ENCODE measurements around the gene DOK4.

DOK4 gene

GRCh38 chr16:57474671-57475661 is 11.3 kb downstream of the DOK4 start:
- Histone ChIP-seq H3K4me1 (ENCODE audit: control insufficient read depth, insufficient read depth, low read length, unreplicated experiment) (peaks cover 28% of the 10 kb centered on the region), H3K36me3 (ENCODE audit: insufficient read depth, low read length) (peaks cover 12% of the 10 kb centered on the region), H3K27me3 (ENCODE audit: insufficient read depth, low read length) (no peaks in the 10 kb centered on the region), H3K27ac (ENCODE audit: low read depth, low read length) (no peak overlapping the region), H3K79me2 (ENCODE audit: control insufficient read depth, insufficient read depth, low read length, unreplicated experiment) (peaks cover 35% of the 10 kb centered on the region), H2AFZ (ENCODE audit: low read length, unreplicated experiment) (no peak overlapping the region), H3K4me3 (ENCODE audit: low read depth, low read length) (no peak overlapping the region)

GRCh38 chr16:57473906-57474305 is 12.4 kb downstream of the DOK4 start:
- Histone ChIP-seq H3K36me3 (ENCODE audit: insufficient read depth, low read length) (peaks cover 19% of the 10 kb centered on the region), H3K4me1 (ENCODE audit: control insufficient read depth, insufficient read depth, low read length, unreplicated experiment) (peaks cover 30% of the 10 kb centered on the region), H3K79me2 (ENCODE audit: control insufficient read depth, insufficient read depth, low read length, unreplicated experiment) (peaks cover 28% of the 10 kb centered on the region), H2AFZ (ENCODE audit: low read length, unreplicated experiment) (no peak overlapping the region), H3K4me3 (ENCODE audit: low read depth, low read length) (no peak overlapping the region), H3K27me3 (ENCODE audit: insufficient read depth, low read length) (no peaks in the 10 kb centered on the region), H3K27ac (ENCODE audit: low read depth, low read length) (no peak overlapping the region)

- Histone ChIP-seq H2AFZ (ENCODE audit: low read length, unreplicated experiment) (no peak overlapping the region), H3K4me1 (ENCODE audit: control insufficient read depth, insufficient read depth, low read length, unreplicated experiment) (peaks cover 25% of the 10 kb centered on the region), H3K27me3 (ENCODE audit: insufficient read depth, low read length) (no peaks in the 10 kb centered on the region), H3K36me3 (ENCODE audit: insufficient read depth, low read length) (peaks cover 19% of the 10 kb centered on the region), H3K27ac (ENCODE audit: low read depth, low read length) (no peak overlapping the region), H3K4me3 (ENCODE audit: low read depth, low read length) (no peak overlapping the region), H3K79me2 (ENCODE audit: control insufficient read depth, insufficient read depth, low read length, unreplicated experiment) (peaks cover 22% of the 10 kb centered on the region)
These were observed 13.0 kb downstream of the DOK4 start for GRCh38 chr16:57473176-57473840.

- Histone ChIP-seq H3K27me3 (ENCODE audit: insufficient read depth, low read length) (no peaks in the 10 kb centered on the region), H3K4me1 (ENCODE audit: control insufficient read depth, insufficient read depth, low read length, unreplicated experiment) (peaks cover 19% of the 10 kb centered on the region), H3K27ac (ENCODE audit: low read depth, low read length) (no peak overlapping the region)
These were observed 13.6 kb downstream of the DOK4 start for GRCh38 chr16:57472665-57473060.

GRCh38 chr16:57471852-57472664 is 14.2 kb downstream of the DOK4 start:
- H3K27me3 ChIP-seq (ENCODE audit: insufficient read depth, low read length): no peaks in the 10 kb centered on the region
- no peak overlapping the region for H3K4me3 ChIP-seq (ENCODE audit: low read depth, low read length)
- H3K27ac ChIP-seq (ENCODE audit: low read depth, low read length): no peak overlapping the region
- H3K79me2 ChIP-seq (ENCODE audit: control insufficient read depth, insufficient read depth, low read length, unreplicated experiment): peaks cover 9% of the 10 kb centered on the region
- peaks cover 19% of the 10 kb centered on the region for H3K4me1 ChIP-seq (ENCODE audit: control insufficient read depth, insufficient read depth, low read length, unreplicated experiment)
- no peak overlapping the region for H2AFZ ChIP-seq (ENCODE audit: low read length, unreplicated experiment)
- H3K36me3 ChIP-seq (ENCODE audit: insufficient read depth, low read length): peaks cover 25% of the 10 kb centered on the region

More at GRCh38 chr16:57472665-57473060, 13.6 kb downstream of the DOK4 start:
- Histone ChIP-seq H3K4me3 (ENCODE audit: low read depth, low read length) (no peak overlapping the region), H2AFZ (ENCODE audit: low read length, unreplicated experiment) (no peak overlapping the region), H3K36me3 (ENCODE audit: insufficient read depth, low read length) (peaks cover 19% of the 10 kb centered on the region), H3K79me2 (ENCODE audit: control insufficient read depth, insufficient read depth, low read length, unreplicated experiment) (peaks cover 15% of the 10 kb centered on the region)

- peaks cover under 1% of the 10 kb centered on the region for H3K79me2 ChIP-seq (ENCODE audit: control insufficient read depth, insufficient read depth, low read length, unreplicated experiment)
- no peaks in the 10 kb centered on the region for H3K27me3 ChIP-seq (ENCODE audit: insufficient read depth, low read length)
- no peak overlapping the region for H2AFZ ChIP-seq (ENCODE audit: low read length, unreplicated experiment)
- H3K27ac ChIP-seq (ENCODE audit: low read depth, low read length): no peak overlapping the region
- H3K36me3 ChIP-seq (ENCODE audit: insufficient read depth, low read length): peaks cover 25% of the 10 kb centered on the region
- H3K4me3 ChIP-seq (ENCODE audit: low read depth, low read length): no peak overlapping the region
- peaks cover 19% of the 10 kb centered on the region for H3K4me1 ChIP-seq (ENCODE audit: control insufficient read depth, insufficient read depth, low read length, unreplicated experiment)
These were observed 15.1 kb downstream of the DOK4 start for GRCh38 chr16:57471209-57471608.

GRCh38 chr16:57470711-57471110 is 15.6 kb downstream of the DOK4 start:
- H3K27ac ChIP-seq (ENCODE audit: low read depth, low read length): no peak overlapping the region
- no peak overlapping the region for H3K4me3 ChIP-seq (ENCODE audit: low read depth, low read length)
- peaks cover 25% of the 10 kb centered on the region for H3K36me3 ChIP-seq (ENCODE audit: insufficient read depth, low read length)
- H2AFZ ChIP-seq (ENCODE audit: low read length, unreplicated experiment): no peak overlapping the region
- H3K27me3 ChIP-seq (ENCODE audit: insufficient read depth, low read length): no peaks in the 10 kb centered on the region
- peaks cover 19% of the 10 kb centered on the region for H3K4me1 ChIP-seq (ENCODE audit: control insufficient read depth, insufficient read depth, low read length, unreplicated experiment)
- H3K79me2 ChIP-seq (ENCODE audit: control insufficient read depth, insufficient read depth, low read length, unreplicated experiment): no peaks in the 10 kb centered on the region

GRCh38 chr16:57469917-57470470 is 16.3 kb downstream of the DOK4 start:
- Histone ChIP-seq H3K27me3 (ENCODE audit: insufficient read depth, low read length) (no peaks in the 10 kb centered on the region), H2AFZ (ENCODE audit: low read length, unreplicated experiment) (no peak overlapping the region), H3K4me1 (ENCODE audit: control insufficient read depth, insufficient read depth, low read length, unreplicated experiment) (peaks cover 19% of the 10 kb centered on the region), H3K79me2 (ENCODE audit: control insufficient read depth, insufficient read depth, low read length, unreplicated experiment) (peaks cover 7% of the 10 kb centered on the region), H3K27ac (ENCODE audit: low read depth, low read length) (no peak overlapping the region), H3K4me3 (ENCODE audit: low read depth, low read length) (no peak overlapping the region), H3K36me3 (ENCODE audit: insufficient read depth, low read length) (peaks cover 25% of the 10 kb centered on the region)

- Histone ChIP-seq H3K4me1 (ENCODE audit: control insufficient read depth, insufficient read depth, low read length, unreplicated experiment) (peaks cover 19% of the 10 kb centered on the region), H3K4me3 (ENCODE audit: low read depth, low read length) (no peak overlapping the region), H3K79me2 (ENCODE audit: control insufficient read depth, insufficient read depth, low read length, unreplicated experiment) (peaks cover 15% of the 10 kb centered on the region), H3K27me3 (ENCODE audit: insufficient read depth, low read length) (no peaks in the 10 kb centered on the region), H2AFZ (ENCODE audit: low read length, unreplicated experiment) (no peak overlapping the region), H3K36me3 (ENCODE audit: insufficient read depth, low read length) (peaks cover 31% of the 10 kb centered on the region), H3K27ac (ENCODE audit: low read depth, low read length) (no peak overlapping the region)
These were observed 17.2 kb downstream of the DOK4 start for GRCh38 chr16:57469046-57469445.

- H2AFZ ChIP-seq (ENCODE audit: low read length, unreplicated experiment): no peak overlapping the region
- no peaks in the 10 kb centered on the region for H3K27me3 ChIP-seq (ENCODE audit: insufficient read depth, low read length)
- H3K4me1 ChIP-seq (ENCODE audit: control insufficient read depth, insufficient read depth, low read length, unreplicated experiment): peaks cover 25% of the 10 kb centered on the region
- H3K79me2 ChIP-seq (ENCODE audit: control insufficient read depth, insufficient read depth, low read length, unreplicated experiment): peaks cover 22% of the 10 kb centered on the region
- no peak overlapping the region for H3K27ac ChIP-seq (ENCODE audit: low read depth, low read length)
- peaks cover 32% of the 10 kb centered on the region for H3K36me3 ChIP-seq (ENCODE audit: insufficient read depth, low read length)
- no peak overlapping the region for H3K4me3 ChIP-seq (ENCODE audit: low read depth, low read length)
These were observed 17.9 kb downstream of the DOK4 start for GRCh38 chr16:57468346-57468745.

Measured in ACC112 (cell line).